ENCODE measurements around the gene SLC13A1.
"Not testable (repeated sequence)": the region's sequence is repeated elsewhere in the genome, so short reads cannot be mapped to it uniquely, and the experiment has no call there.

The SLC13A1 gene

DNA sequence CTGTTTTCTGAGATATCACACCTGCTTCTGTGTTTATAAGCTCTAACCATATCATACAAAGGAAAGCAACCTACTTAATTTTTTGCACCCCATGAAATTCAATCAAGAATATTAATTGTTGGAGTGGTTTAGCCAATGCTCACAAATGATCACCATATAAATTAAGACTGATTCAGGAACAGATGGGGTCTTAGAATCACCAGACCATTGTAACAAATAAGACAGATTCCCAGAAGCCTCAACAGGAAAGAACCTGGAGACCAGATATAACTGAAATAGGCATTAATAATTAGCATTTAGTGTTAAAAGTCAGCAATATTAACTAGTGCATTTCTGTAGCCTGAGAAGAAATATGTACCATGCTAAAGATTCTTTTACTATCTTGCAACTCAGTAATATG is 73.6 kb downstream of the SLC13A1 start:
- no peak for DNase-seq (ENCODE audit: low spot score)

DNA sequence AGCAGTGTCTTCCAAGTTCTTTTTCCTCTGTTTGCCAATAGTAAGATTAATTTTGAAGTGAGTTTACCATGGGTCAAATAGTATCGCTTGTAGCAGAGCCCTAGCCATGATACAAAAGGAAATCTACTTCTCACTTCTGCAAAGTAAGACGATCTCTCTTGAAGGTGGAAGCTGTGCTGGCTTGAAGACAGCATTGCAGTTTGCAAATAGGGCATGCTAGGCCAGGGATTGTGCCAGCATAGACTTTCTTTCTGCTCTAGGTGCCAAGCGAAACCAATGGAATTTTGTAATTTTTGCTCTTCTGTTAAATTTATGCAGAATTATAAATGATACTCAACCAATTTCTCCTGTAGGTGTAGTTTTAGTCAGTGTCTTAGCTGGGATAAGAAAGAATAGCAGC is 74.5 kb downstream of the SLC13A1 start:
- DNase-seq (ENCODE audit: low spot score), result no peak

DNA sequence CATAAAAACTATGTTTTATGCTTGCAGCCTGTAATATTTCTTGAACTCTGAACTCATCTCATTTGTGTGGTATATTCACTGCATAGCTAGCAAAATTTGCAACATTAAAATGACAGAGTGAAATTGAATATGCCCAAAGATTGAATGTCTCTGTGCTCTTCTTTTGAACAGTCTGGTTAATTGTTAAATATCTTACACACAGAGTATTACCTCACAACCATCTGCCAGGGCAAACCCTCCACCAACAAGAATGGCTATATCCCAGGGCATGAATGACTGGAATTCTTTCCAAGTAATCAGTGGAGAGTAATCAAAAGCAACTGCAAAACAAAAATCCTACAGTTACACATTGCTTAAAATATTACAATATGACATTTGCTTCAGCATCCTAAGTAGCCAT is 76.9 kb downstream of the SLC13A1 start:
- no peak for DNase-seq (ENCODE audit: low spot score)

DNA sequence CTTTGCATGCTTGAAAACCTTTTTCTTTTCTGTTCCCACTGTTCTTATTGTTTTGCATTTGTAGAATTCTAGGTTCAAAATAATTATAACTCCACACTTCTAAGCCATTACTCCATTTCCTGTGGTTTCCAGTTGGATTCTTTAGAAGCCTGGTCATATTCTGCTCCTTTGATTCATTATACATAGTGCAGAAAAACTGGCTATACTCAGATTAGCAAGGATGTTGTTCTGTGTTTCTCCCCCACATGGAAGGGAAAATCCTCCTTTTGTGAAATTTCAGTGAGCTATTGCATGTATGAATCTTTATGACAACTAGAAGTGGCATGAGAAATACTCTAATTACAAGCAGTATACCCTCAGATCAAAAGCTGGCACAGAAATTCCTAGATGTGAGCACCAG is 79.5 kb downstream of the SLC13A1 start:
- DNase-seq (ENCODE audit: low spot score), result no peak

DNA sequence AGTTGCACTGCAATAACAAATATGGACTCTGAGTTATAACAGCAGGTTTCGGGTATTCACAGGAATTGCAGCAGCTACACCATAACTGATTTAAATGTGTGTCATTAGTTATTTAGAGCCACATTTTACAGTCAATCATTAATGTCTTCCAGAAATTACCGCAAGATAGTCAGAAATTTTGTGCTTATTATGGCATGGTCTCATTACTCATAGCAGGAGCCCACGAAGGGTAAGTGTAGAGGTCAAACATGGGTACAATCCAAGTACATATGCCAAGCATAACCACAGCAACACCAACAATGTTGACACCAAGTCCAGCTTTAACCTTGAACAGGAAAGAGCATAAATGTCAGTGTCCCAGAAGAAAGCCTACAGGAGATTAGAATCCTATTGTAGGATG is 84.4 kb downstream of the SLC13A1 start:
- no peak for DNase-seq (ENCODE audit: low spot score)

DNA sequence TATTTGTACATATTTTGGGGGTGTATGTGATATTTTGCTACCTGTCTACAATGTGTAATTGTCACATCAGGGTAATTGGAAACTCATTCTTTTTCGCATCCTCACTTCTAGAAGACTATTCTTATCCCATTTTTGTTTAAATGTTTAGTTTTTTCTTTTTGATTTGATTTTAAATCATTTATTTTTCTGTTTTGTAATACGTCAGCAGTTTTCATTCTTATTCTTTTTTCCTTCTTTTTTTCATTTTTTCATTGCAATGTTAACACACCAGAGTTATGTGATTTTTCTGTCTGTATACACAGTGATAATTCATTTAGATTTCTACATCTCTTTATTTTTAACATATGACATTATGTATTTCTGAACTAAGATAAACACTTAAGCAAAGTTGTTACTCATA is 85.5 kb downstream of the SLC13A1 start:
- DNase-seq (ENCODE audit: low spot score), result no peak

DNA sequence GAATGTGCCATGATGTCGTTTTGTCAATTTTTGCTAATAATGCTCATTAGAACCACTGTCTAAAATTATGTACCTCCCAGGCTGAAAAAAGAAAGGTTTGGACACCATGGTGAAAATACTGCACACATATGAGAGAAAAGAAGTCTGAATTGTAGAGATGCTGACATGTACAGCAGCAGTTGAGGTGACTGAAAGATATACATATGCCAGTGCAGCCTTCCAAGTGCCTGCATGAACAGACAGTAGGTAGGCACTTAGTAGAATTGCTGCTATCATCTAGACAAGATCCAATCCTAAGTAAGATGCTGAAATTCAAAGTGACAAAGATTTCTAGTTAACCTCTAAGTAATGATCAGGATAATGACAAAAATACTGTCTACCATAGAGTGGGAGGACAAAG is 86.9 kb downstream of the SLC13A1 start:
- no peak for DNase-seq (ENCODE audit: low spot score)

DNA sequence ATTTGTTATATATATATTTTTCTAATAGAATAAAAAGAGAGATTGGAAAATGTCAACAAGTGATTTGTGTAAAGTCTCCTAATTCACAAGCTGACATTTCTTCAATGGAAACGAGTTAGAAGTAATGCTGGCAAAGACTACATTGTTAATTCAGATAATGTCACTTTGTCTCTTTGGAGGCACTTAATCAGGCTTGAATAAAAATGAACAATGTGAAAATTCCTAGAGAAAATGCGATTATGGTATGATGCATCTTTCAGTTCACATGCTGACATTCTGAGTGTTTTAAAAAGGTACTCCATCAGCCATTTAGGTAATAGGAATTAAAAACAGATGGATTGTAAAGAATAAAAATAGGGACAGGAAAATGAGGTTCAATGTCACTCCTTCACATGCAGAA is 100.1 kb downstream of the SLC13A1 start:
- no peak for DNase-seq (ENCODE audit: low spot score)

DNA sequence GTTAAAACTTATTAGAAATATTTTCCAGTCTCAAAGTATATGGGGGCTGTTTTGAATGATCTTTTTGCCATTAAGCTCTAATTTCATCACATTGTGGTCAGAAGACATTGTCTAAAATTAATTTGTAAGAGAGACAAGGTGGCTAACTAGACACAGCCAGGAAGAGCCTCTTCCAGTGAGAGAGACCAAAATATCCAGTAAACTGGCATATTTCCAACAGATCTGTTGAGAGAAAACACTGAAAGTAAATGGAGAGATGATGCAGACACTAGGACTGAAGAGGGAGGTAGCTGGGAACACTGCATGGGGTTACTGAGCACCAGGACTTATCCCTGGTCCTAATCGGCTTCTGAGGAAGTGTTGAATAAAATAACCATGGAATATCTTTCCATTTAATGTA is 102.8 kb downstream of the SLC13A1 start:
- DNase-seq (ENCODE audit: low spot score), result no peak

DNA sequence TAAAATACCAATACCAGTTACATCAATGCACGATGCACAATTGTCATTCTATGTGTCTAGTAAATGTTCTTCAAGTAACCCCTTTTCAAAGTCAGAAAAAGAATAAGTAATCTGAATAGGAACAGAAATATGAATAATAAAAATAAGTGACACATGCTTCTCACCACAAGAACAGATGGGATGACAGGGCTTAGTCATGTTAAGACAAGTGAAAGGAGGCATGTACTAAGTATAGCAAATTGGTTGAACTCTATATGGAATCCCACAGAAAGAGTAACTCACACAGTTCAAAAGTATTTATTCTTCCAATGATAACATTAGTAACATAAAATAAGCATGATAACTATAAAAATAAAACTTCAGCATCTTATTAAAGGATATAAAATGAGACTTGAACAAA is 103.3 kb downstream of the SLC13A1 start:
- DNase-seq (ENCODE audit: low spot score), result no peak

DNA sequence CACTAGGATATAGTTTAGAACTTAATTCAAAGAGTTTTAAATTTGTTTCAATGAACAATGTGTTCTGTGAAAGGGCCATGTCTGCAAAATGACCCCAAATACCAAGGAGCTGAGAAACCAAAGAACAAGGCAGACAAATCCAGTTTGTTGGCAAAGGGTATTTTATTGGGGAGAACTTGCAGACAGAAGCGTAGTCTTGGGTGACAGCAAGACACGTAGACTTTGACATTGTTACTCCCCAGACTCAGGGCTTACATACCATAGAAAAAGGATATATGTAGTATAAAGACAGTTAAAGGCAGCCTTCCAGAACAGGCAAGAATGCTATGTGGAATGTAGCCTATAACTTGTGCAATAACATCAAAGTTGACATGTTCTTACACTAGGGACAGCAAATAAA is 109.3 kb downstream of the SLC13A1 start:
- no peak for DNase-seq (ENCODE audit: low spot score)

DNA sequence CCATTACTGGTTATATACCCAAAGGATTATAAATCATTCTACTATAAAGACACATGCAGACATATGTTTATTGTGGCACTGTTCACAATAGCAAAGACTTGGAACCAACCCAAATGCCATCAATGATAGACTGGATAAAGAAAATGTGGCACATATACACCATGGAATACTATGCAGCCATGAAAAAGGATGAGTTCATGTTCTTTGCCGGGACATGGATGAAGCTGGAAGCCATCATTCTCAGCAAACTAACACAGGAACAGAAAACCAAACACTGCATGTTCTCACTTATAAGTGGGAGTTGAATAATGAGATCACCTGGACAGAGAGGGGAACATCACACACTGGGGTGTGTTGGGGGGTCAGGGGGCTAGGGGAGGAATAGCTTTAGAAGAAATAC is 112.9 kb downstream of the SLC13A1 start:
- DNase-seq (ENCODE audit: low spot score), result not testable (repeated sequence)

DNA sequence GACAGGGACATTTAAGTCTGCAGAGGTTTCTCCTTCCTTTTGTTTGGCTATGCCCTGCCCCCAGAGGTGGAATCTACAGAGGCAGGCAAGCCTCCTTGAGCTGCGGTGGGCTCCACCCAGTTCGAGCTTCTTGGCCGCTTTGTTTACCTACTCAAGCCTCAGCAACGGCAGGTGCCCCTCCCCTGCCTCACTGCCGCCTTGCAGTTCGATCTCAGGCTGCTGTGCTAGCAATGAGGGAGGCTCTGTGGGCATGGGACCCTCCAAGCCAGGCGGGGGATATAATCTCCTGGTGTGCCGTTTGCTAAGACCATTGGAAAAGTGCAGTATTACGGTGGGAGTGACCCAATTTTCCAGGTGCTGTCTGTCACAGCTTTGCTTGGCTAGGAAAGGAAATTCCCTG is 114.9 kb downstream of the SLC13A1 start:
- DNase-seq (ENCODE audit: low spot score), result not testable (repeated sequence)

DNA sequence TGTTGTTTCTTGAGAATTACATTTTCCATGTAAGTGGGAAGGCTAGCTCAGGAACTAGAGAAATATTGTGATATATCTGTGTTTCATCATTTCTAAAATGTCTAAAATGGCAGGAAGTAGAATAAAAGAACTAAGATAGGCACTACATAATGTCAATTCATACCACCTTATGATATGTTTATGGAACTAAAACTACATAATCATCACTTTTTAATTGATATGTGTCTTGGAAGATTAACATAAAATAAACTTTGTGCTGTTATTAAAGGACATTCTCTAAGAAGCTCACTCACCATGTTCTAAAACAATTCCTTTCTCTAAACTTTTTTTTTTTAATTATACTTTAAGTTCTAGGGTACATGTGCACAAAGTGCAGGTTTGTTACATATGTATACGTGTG is 120.7 kb downstream of the SLC13A1 start:
- no peak for DNase-seq (ENCODE audit: low spot score)

DNA sequence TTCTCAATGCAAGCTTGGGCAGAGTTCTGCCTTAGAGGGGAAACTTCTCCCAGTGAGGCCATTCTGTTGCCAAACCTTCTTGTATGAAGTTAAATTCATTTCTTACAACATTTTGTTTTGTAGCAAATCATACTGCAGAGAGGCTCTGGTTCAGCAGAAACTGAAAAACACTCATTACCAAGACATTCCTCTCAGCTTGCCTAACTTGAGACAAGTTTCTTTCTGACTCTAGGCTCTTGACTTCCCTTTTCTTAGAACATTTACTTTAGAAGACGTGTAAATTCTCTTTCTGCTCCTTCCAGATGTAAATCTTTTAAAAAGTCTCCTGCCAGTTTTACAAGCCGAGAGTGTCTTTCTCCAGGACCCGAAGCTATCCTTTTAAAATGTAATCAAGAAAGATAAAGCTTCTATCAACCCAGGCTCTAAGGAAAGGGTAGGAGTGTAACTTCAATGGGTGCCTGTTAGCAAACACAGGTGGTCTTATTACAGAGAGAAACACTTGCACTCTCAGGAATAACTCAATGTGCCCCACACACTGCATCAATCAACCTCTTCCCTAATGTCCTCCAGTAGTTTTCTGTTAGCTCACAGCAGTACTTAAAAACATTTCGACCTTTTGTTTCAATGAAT is 123.8 kb downstream of the SLC13A1 start:
- no peak for DNase-seq (ENCODE audit: low spot score)

DNA sequence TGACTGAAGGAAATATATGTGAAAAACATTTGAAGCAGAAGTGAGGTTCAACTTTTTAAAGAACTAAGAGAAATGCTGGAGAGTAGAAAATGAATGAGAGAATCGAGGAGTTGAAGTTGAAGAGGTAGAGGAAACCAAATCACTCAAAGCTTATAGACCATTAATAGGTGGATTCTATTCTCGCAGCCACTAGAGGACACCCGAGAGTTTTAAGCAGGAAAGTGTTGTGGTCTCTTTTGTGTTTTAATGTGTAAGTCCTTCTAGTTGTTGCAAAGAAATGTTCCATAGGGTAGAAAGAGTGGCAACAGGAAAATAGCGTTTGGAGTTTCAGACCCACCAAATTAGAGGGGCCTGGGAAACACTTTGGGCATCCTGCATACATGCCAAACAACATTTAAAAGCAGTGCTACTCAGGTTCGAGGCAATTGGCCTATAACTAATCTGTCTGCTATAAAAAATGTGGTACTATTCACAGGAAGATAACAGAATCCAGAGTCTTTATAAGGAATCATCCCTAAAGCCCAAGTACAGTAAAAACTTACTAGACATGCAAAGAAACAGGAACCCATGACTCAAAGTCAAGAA is 129.0 kb downstream of the SLC13A1 start:
- DNase-seq (ENCODE audit: low spot score), result peak; percentile 54

DNA sequence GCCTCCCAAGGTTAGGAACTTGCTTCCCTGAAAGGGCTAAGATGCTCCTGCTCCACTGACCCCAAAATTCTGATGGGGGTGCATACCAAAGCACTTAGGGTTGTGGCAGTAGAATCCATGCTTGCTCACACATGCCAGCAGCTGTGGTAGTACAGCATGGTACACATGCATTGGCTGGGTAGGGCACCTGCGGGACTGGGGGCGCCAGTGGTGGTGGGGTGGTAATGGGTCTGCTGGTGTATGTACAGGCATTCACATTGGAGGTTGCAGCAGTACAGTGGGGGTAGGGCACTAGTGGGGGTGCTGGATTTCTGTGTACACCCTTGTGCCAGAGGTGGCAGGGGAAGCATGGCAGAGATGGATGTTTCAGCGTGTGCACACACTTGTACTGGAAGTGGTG is 132.0 kb downstream of the SLC13A1 start:
- no peak for DNase-seq (ENCODE audit: low spot score)

Data from NAMALWA (cell line).